ENCODE data around the gene GGA2.
"Not testable (repeated sequence)": the region's sequence is repeated elsewhere in the genome, so short reads cannot be mapped to it uniquely, and the experiment has no call there.

Gene GGA2

GRCh38 chr16:23485841-23486240 lies 24.5 kb downstream of the GGA2 start:
- no peaks in the 10 kb centered on the region for H3K4me1 ChIP-seq (ENCODE audit: control insufficient read depth, insufficient read depth, low read length)
- no peaks in the 10 kb centered on the region for H3K9me3 ChIP-seq (ENCODE audit: control insufficient read depth, insufficient read depth, low read length)
- H3K4me3 ChIP-seq (ENCODE audit: low read depth, low read length) = no peak overlapping the region
- H3K27ac ChIP-seq (ENCODE audit: low read depth, low read length) = no peak overlapping the region
- no peak overlapping the region for H3K9ac ChIP-seq (ENCODE audit: low read depth, low read length)
- H3K27me3 ChIP-seq (ENCODE audit: control insufficient read depth, insufficient read depth, low read length) = no peaks in the 10 kb centered on the region
- peaks cover 96% of the 10 kb centered on the region for H3K36me3 ChIP-seq (ENCODE audit: control insufficient read depth, insufficient read depth, low read length)

GRCh38 chr16:23485257-23485614 lies 25.1 kb downstream of the GGA2 start:
- Histone ChIP-seq H3K36me3 (ENCODE audit: control insufficient read depth, insufficient read depth, low read length) (peaks cover 96% of the 10 kb centered on the region), H3K4me3 (ENCODE audit: low read depth, low read length) (no peak overlapping the region), H3K27me3 (ENCODE audit: control insufficient read depth, insufficient read depth, low read length) (no peaks in the 10 kb centered on the region), H3K27ac (ENCODE audit: low read depth, low read length) (no peak overlapping the region), H3K9me3 (ENCODE audit: control insufficient read depth, insufficient read depth, low read length) (no peaks in the 10 kb centered on the region), H3K4me1 (ENCODE audit: control insufficient read depth, insufficient read depth, low read length) (no peaks in the 10 kb centered on the region), H3K9ac (ENCODE audit: low read depth, low read length) (no peak overlapping the region)

- Histone ChIP-seq H3K27me3 (ENCODE audit: control insufficient read depth, insufficient read depth, low read length) (no peaks in the 10 kb centered on the region), H3K9me3 (ENCODE audit: control insufficient read depth, insufficient read depth, low read length) (no peaks in the 10 kb centered on the region), H3K4me1 (ENCODE audit: control insufficient read depth, insufficient read depth, low read length) (no peaks in the 10 kb centered on the region), H3K9ac (ENCODE audit: low read depth, low read length) (no peak overlapping the region), H3K36me3 (ENCODE audit: control insufficient read depth, insufficient read depth, low read length) (peaks cover 96% of the 10 kb centered on the region), H3K4me3 (ENCODE audit: low read depth, low read length) (no peak overlapping the region), H3K27ac (ENCODE audit: low read depth, low read length) (no peak overlapping the region)
Observed at GRCh38 chr16:23484510-23485256, 25.6 kb downstream of the GGA2 start.

GRCh38 chr16:23483492-23483891 lies 26.8 kb downstream of the GGA2 start:
- H3K27me3 ChIP-seq (ENCODE audit: control insufficient read depth, insufficient read depth, low read length); H3K27ac ChIP-seq (ENCODE audit: low read depth, low read length); H3K4me1 ChIP-seq (ENCODE audit: control insufficient read depth, insufficient read depth, low read length); H3K9ac ChIP-seq (ENCODE audit: low read depth, low read length); H3K4me3 ChIP-seq (ENCODE audit: low read depth, low read length); H3K9me3 ChIP-seq (ENCODE audit: control insufficient read depth, insufficient read depth, low read length): not testable (repeated sequence)
- H3K36me3 ChIP-seq (ENCODE audit: control insufficient read depth, insufficient read depth, low read length) = peaks cover 96% of the 10 kb centered on the region

- H3K9me3 ChIP-seq (ENCODE audit: control insufficient read depth, insufficient read depth, low read length) = no peaks in the 10 kb centered on the region
Observed at GRCh38 chr16:23482778-23483177, 27.5 kb downstream of the GGA2 start.

GRCh38 chr16:23480257-23480656 lies 30.0 kb downstream of the GGA2 start:
- H3K36me3 ChIP-seq (ENCODE audit: control insufficient read depth, insufficient read depth, low read length) = peaks cover 94% of the 10 kb centered on the region

More at GRCh38 chr16:23482778-23483177, 27.5 kb downstream of the GGA2 start:
- peaks cover 95% of the 10 kb centered on the region for H3K36me3 ChIP-seq (ENCODE audit: control insufficient read depth, insufficient read depth, low read length)
- no peak overlapping the region for H3K9ac ChIP-seq (ENCODE audit: low read depth, low read length)
- H3K4me1 ChIP-seq (ENCODE audit: control insufficient read depth, insufficient read depth, low read length) = no peaks in the 10 kb centered on the region
- no peak overlapping the region for H3K4me3 ChIP-seq (ENCODE audit: low read depth, low read length)
- H3K27me3 ChIP-seq (ENCODE audit: control insufficient read depth, insufficient read depth, low read length) = no peaks in the 10 kb centered on the region
- no peak overlapping the region for H3K27ac ChIP-seq (ENCODE audit: low read depth, low read length)

GRCh38 chr16:23479138-23479537 lies 31.2 kb downstream of the GGA2 start:
- H3K9me3 ChIP-seq (ENCODE audit: control insufficient read depth, insufficient read depth, low read length) = no peaks in the 10 kb centered on the region
- no peak overlapping the region for H3K9ac ChIP-seq (ENCODE audit: low read depth, low read length)
- no peak overlapping the region for H3K4me3 ChIP-seq (ENCODE audit: low read depth, low read length)
- peaks cover 94% of the 10 kb centered on the region for H3K36me3 ChIP-seq (ENCODE audit: control insufficient read depth, insufficient read depth, low read length)
- H3K27me3 ChIP-seq (ENCODE audit: control insufficient read depth, insufficient read depth, low read length) = no peaks in the 10 kb centered on the region
- no peak overlapping the region for H3K27ac ChIP-seq (ENCODE audit: low read depth, low read length)
- no peaks in the 10 kb centered on the region for H3K4me1 ChIP-seq (ENCODE audit: control insufficient read depth, insufficient read depth, low read length)

More at GRCh38 chr16:23480257-23480656, 30.0 kb downstream of the GGA2 start:
- H3K9me3 ChIP-seq (ENCODE audit: control insufficient read depth, insufficient read depth, low read length) = no peaks in the 10 kb centered on the region
- no peaks in the 10 kb centered on the region for H3K27me3 ChIP-seq (ENCODE audit: control insufficient read depth, insufficient read depth, low read length)
- H3K4me3 ChIP-seq (ENCODE audit: low read depth, low read length) = no peak overlapping the region
- no peaks in the 10 kb centered on the region for H3K4me1 ChIP-seq (ENCODE audit: control insufficient read depth, insufficient read depth, low read length)
- H3K9ac ChIP-seq (ENCODE audit: low read depth, low read length) = no peak overlapping the region
- H3K27ac ChIP-seq (ENCODE audit: low read depth, low read length) = no peak overlapping the region

GRCh38 chr16:23478566-23478965 lies 31.7 kb downstream of the GGA2 start:
- H3K36me3 ChIP-seq (ENCODE audit: control insufficient read depth, insufficient read depth, low read length) = peaks cover 96% of the 10 kb centered on the region
- no peak overlapping the region for H3K9ac ChIP-seq (ENCODE audit: low read depth, low read length)
- no peaks in the 10 kb centered on the region for H3K27me3 ChIP-seq (ENCODE audit: control insufficient read depth, insufficient read depth, low read length)
- no peaks in the 10 kb centered on the region for H3K9me3 ChIP-seq (ENCODE audit: control insufficient read depth, insufficient read depth, low read length)
- no peaks in the 10 kb centered on the region for H3K4me1 ChIP-seq (ENCODE audit: control insufficient read depth, insufficient read depth, low read length)
- H3K27ac ChIP-seq (ENCODE audit: low read depth, low read length) = no peak overlapping the region
- H3K4me3 ChIP-seq (ENCODE audit: low read depth, low read length) = no peak overlapping the region

- H3K4me1 ChIP-seq (ENCODE audit: control insufficient read depth, insufficient read depth, low read length) = no peaks in the 10 kb centered on the region
- H3K9me3 ChIP-seq (ENCODE audit: control insufficient read depth, insufficient read depth, low read length) = no peaks in the 10 kb centered on the region
- no peak overlapping the region for H3K9ac ChIP-seq (ENCODE audit: low read depth, low read length)
- no peak overlapping the region for H3K27ac ChIP-seq (ENCODE audit: low read depth, low read length)
- H3K36me3 ChIP-seq (ENCODE audit: control insufficient read depth, insufficient read depth, low read length) = peaks cover 93% of the 10 kb centered on the region
- H3K4me3 ChIP-seq (ENCODE audit: low read depth, low read length) = no peak overlapping the region
- H3K27me3 ChIP-seq (ENCODE audit: control insufficient read depth, insufficient read depth, low read length) = no peaks in the 10 kb centered on the region
Observed at GRCh38 chr16:23476289-23476688, 34.0 kb downstream of the GGA2 start.

- Histone ChIP-seq H3K27me3 (ENCODE audit: control insufficient read depth, insufficient read depth, low read length) (no peaks in the 10 kb centered on the region), H3K9ac (ENCODE audit: low read depth, low read length) (no peak overlapping the region), H3K36me3 (ENCODE audit: control insufficient read depth, insufficient read depth, low read length) (peaks cover 90% of the 10 kb centered on the region), H3K27ac (ENCODE audit: low read depth, low read length) (no peak overlapping the region), H3K4me1 (ENCODE audit: control insufficient read depth, insufficient read depth, low read length) (no peaks in the 10 kb centered on the region), H3K9me3 (ENCODE audit: control insufficient read depth, insufficient read depth, low read length) (no peaks in the 10 kb centered on the region), H3K4me3 (ENCODE audit: low read depth, low read length) (no peak overlapping the region)
Observed at GRCh38 chr16:23469814-23470213, 40.5 kb downstream of the GGA2 start.

- Histone ChIP-seq H3K27ac (ENCODE audit: low read depth, low read length) (no peak overlapping the region), H3K36me3 (ENCODE audit: control insufficient read depth, insufficient read depth, low read length) (peaks cover 67% of the 10 kb centered on the region), H3K27me3 (ENCODE audit: control insufficient read depth, insufficient read depth, low read length) (no peaks in the 10 kb centered on the region), H3K4me3 (ENCODE audit: low read depth, low read length) (no peak overlapping the region), H3K4me1 (ENCODE audit: control insufficient read depth, insufficient read depth, low read length) (no peaks in the 10 kb centered on the region), H3K9ac (ENCODE audit: low read depth, low read length) (no peak overlapping the region), H3K9me3 (ENCODE audit: control insufficient read depth, insufficient read depth, low read length) (no peaks in the 10 kb centered on the region)
Observed at GRCh38 chr16:23466162-23466885, 44.0 kb downstream of the GGA2 start.
